ENCODE results near the gene PHOSPHO2.
"Not testable (repeated sequence)": the region's sequence is repeated elsewhere in the genome, so short reads cannot be mapped to it uniquely, and the experiment has no call there.

The PHOSPHO2 gene

GRCh38 chr2:169684712-169685111 lies 9.6 kb upstream of the PHOSPHO2 start:
- not testable (repeated sequence) for DNase-seq

- not testable (repeated sequence) for DNase-seq
These were observed 7.4 kb upstream of the PHOSPHO2 start for GRCh38 chr2:169686825-169687224.

DNA sequence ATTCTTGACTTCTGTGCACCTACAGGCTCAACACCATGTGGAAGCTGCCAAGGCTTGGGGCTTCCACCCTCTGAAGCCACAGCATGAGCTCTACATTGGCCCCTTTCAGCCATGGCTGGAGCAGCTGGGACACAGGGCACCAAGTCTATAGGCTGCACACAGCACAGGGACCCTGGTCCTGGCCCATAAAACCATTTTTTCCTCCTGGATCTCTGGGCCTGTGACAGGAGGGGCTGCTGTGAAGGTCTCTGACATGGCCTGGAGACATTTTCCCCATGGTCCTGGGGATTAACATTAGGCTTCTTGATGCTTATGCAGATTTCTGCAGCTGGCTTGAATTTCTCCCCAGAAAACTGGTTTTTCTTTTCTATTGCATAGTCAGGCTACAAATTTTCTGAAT lies 6.3 kb upstream of the PHOSPHO2 start:
- DNase-seq, result not testable (repeated sequence)

DNA sequence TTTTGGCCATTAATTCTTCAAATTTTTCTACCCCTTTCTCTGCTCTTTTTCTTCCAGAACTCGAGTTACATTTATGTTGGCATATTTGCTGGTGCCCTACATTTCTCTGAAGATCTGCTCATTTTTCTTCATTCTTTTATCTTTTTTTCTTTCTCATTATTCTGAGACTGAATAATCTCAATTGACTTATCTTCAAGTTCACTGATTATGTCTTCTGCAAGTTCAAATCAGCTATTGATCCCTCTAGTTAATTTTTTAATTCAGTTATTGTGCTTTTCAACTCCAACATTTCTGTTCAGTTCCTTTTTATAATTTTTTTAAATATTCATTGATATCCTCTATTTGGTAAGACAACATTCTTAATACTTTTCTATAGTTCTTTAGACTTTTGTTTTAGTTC lies 3.3 kb upstream of the PHOSPHO2 start:
- no peak for DNase-seq

- DNase-seq, result no peak
These were observed 1.6 kb upstream of the PHOSPHO2 start for GRCh38 chr2:169692718-169693117.

- no peak for DNase-seq
These were observed 909 bp upstream of the PHOSPHO2 start for GRCh38 chr2:169693360-169693759.

- DNase-seq, result no peak
These were observed 608 bp downstream of the PHOSPHO2 start for GRCh38 chr2:169694894-169695260.

- no peak for DNase-seq
These were observed 2.1 kb downstream of the PHOSPHO2 start for GRCh38 chr2:169696381-169696780.

GRCh38 chr2:169699173-169699572 lies 4.9 kb downstream of the PHOSPHO2 start:
- DNase-seq, result not testable (repeated sequence)

- no peak for DNase-seq
These were observed 8.7 kb downstream of the PHOSPHO2 start for GRCh38 chr2:169702996-169703395.

DNA sequence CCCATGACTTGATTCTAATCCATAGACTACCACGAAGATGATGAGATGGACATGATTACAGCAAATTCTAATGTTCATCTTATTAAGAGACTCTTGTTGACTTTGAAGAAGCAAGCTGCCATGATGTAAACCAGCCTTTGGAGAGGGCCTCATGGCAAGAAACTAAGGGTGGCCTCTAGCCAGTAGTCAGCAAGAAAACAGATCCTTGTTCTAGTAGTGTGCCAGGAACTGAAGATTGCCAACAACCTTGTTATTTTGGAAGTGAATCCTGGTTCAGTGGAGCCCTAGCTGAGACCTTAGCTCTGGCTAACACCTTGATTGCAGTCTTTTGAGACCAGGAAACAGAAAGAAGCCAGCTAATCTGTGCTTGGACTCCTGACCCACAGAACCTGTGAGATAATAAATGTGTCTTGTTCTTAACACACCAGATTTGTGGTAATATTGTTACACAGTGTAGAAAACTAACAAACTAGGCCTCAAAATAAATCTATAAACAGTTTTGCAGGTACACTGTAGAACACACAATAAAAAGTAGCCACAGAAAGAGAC lies 10.0 kb downstream of the PHOSPHO2 start:
- DNase-seq, result no peak

GRCh38 chr2:169705927-169706326 lies 11.7 kb downstream of the PHOSPHO2 start:
- DNase-seq, result no peak

- DNase-seq, result no peak
These were observed 13.4 kb downstream of the PHOSPHO2 start for GRCh38 chr2:169707626-169708025.

GRCh38 chr2:169709331-169709730 lies 15.1 kb downstream of the PHOSPHO2 start:
- DNase-seq, result no peak

DNA sequence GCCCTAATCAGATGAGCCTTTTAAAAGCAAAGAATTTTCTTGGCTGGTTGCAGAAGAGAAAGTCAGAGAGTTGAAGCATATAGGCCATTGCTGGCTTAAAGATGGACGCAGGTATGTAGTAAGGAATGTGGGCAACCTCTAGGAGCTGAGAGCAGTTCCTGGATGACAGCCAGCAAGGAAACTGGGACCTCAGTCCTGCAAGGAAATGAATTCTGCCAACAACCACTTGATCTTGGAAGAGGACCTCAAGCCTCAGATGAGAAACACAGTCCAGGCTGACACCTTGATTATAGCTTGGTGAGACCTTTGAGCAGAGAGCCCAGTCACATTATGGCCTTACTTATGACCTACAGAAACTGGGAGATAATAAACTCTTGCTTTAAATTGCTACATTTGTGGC lies 15.7 kb downstream of the PHOSPHO2 start:
- DNase-seq, result no peak

DNA sequence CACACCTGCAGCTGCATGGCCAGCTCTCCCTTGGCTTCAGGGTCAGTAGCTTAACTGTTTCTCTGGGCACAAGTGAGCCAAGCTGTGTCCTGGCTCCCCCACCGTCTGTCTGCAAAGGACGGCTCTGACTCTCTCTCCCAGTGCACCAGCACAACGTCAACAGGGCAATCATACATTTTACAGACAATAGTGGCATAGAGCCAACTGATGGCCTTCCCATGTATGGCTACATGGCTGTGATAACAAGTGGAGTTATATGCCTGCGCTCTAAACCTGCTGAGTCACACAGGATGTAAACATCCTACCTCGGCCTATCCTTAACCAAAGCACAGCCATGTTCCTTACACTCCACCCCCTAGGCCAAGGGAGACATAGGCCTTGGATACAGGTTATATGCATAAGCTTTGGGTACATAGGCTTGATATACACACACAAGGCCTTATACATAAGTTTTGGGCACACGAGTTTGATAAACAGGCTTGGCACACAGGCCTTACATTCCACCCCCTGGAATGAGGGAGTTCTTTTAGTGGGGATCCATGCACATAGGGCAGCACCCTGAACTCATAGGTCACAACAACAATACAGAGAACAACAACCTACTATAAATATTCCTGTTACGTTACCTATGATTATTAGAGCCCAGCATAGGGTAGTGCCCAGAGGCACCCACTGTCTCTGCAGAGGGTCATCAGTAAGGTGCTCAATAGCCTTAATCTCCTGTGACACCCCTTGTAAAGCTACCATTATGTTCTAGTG lies 17.7 kb downstream of the PHOSPHO2 start:
- DNase-seq, result no peak

- no peak for DNase-seq
These were observed 18.5 kb downstream of the PHOSPHO2 start for GRCh38 chr2:169712791-169713227.

- no peak for DNase-seq
These were observed 19.1 kb downstream of the PHOSPHO2 start for GRCh38 chr2:169713331-169713730.

DNA sequence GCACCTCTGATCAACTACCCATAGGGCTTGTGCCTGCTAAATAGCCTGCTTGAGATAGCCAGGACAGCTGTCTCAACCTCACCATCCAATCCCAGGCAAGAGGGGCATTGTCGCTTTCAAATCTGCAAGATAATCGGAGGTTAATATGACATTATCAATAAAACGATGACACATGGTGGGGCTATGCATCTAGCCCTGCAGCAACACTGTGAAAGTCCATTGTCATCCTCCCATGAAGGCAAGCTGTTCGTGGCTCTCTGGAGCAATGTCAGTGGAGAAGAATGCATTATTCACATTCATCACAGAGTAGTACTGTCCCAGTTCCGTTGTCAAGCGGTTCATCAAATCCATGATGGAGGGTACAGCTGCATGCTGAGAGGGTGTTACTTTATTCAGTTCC lies 20.4 kb downstream of the PHOSPHO2 start:
- no peak for DNase-seq

- no peak for DNase-seq
These were observed 21.3 kb downstream of the PHOSPHO2 start for GRCh38 chr2:169715379-169716237.

DNA sequence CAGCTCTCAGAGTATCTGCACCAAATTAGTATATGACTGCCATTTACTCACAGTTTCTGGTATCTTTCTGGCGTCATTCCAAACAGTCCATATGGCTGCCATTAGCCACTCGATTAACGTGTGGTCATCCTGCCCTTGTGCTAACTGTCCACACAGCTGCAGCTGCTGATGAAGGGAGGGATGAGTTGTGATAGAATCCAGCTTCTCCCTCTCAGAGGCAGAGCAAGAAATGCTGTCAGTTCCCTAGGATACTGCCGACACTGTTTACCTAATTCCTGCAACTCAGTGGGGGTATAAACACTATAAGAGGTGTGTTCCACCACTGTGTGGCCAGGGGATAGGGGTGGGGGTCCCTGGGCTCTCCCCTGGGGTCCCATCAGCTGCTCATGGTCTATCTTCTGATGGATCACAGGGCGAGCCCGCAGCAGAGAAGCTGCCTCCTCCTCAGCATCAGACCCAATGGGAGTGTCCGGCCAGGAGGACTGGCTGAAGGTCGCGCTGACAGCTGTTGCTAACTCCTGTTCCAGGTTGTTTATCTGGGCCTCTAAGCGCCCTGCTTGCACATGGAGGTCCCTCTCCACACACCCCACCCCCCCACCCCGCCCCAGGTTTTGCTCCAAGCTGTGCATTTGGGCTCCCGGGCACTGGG lies 22.1 kb downstream of the PHOSPHO2 start:
- no peak for DNase-seq

DNA sequence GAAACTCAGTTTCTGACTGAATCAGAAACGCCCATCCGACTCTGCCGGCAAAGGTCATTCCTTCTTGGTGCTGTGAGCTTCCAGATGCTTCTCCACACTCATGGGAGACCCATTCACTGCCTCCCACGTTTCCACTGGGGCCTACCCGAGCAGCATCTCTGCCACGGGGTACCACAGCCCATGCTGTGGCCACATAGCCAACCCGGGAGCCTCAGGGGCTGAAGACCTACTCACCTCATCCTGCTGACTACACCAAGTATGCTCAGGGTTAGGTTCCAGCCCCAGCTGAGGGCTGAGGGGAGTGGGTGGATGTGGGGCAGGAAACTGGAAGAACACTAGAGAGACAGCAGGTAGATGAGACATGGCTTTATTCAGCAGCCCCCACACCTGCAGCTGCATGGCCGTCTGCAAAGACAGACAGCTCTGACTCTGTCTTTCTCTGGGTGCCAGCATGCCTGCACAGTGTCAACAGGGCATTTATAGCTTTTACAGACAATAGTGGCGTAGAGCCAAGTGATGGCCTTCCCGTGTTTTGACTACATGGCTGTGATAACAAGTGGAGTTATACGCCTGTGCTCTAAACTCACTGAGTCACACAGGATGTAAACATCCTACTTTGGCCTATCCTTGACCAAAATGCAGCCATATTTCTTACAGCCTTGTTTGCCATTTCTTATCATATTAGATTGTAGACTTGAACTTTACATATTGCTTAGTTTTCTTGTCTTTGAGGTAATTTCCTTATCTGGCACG lies 22.8 kb downstream of the PHOSPHO2 start:
- no peak for DNase-seq

DNA sequence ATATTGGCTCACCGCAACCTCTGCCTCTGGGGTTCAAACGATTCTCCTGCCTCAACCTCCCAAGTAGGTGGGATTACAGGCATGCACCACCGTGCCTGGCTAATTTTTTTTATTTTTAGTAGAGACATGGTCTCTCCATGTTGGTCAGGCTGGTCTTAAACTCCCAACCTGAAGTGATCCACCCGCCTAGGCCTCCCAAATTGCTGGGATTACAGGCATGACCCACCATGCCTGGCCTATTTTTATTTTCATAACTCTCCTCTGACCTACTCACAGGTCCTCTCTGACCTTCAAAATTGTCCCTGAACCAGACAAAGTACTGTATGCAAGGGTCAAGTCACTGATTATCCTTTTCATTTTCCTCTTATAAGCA lies 23.4 kb downstream of the PHOSPHO2 start:
- DNase-seq, result no peak

Data from 8988T (cell line).